Measurements from ENCODE around the gene ARHGAP26. TPM values are rescaled to one million over a fixed set of nuclear protein-coding genes. Genes with fewer than 3 reads are reported as not detected.
"Not testable (repeated sequence)": the region's sequence is repeated elsewhere in the genome, so short reads cannot be mapped to it uniquely, and the experiment has no call there.

The ARHGAP26 gene
- total RNA-seq, 1 donor = 7.6 TPM

DNA sequence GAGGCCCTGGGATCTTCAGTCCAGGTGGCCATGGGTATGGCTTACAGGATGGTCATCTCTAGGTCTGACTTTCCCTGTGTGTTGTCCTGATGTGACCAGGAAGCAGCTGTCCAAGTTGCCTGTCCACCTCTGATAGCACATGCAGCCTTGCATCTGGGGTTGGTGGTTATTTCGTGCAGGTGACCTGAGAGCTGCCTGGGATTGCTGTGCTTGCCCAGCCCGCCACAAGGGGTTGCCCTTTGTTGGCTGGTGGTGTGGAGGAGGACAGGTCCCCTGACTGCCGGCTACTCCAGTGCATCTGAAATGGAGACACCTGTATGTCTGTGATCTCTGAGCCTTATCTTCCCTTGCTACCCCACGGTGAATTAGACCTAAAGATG is 212.6 kb downstream of the ARHGAP26 start:
- peak overlapping the region; percentile 72 for H3K4me2 ChIP-seq (ENCODE audit: insufficient read depth, low read length)
- H3K27me3 ChIP-seq (ENCODE audit: insufficient read depth, low read length) = no peaks in the 10 kb centered on the region
- DNase-seq (ENCODE audit: insufficient read length, low spot score, missing footprints) = no peak
- H3K79me2 ChIP-seq (ENCODE audit: insufficient read depth, low read length) = no peaks in the 10 kb centered on the region
- peak overlapping the region; percentile 60 for H2AFZ ChIP-seq (ENCODE audit: low read length)
- no peaks in the 10 kb centered on the region for H3K36me3 ChIP-seq (ENCODE audit: insufficient read depth, low read length)
- H3K27ac ChIP-seq (ENCODE audit: low read depth, low read length) = peak overlapping the region; percentile 90
- H3K4me3 ChIP-seq (ENCODE audit: insufficient read depth, low read length) = no peak overlapping the region
- no peaks in the 10 kb centered on the region for H3K9me3 ChIP-seq (ENCODE audit: low read depth, low read length)
- H3K4me1 ChIP-seq (ENCODE audit: insufficient read depth, low read length) = peaks cover 29% of the 10 kb centered on the region
- H4K20me1 ChIP-seq (ENCODE audit: insufficient read depth, low read length) = no peaks in the 10 kb centered on the region
- TF ChIP-seq, protein P1, sequence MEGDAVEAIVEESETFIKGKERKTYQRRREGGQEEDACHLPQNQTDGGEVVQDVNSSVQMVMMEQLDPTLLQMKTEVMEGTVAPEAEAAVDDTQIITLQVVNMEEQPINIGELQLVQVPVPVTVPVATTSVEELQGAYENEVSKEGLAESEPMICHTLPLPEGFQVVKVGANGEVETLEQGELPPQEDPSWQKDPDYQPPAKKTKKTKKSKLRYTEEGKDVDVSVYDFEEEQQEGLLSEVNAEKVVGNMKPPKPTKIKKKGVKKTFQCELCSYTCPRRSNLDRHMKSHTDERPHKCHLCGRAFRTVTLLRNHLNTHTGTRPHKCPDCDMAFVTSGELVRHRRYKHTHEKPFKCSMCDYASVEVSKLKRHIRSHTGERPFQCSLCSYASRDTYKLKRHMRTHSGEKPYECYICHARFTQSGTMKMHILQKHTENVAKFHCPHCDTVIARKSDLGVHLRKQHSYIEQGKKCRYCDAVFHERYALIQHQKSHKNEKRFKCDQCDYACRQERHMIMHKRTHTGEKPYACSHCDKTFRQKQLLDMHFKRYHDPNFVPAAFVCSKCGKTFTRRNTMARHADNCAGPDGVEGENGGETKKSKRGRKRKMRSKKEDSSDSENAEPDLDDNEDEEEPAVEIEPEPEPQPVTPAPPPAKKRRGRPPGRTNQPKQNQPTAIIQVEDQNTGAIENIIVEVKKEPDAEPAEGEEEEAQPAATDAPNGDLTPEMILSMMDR (IDR thresholded peaks at IDR 0.05; ENCODE audit: extremely low read depth, low read depth, low read length) = no peak

- Histone ChIP-seq H3K36me3 (ENCODE audit: insufficient read depth, low read length) (no peaks in the 10 kb centered on the region), H3K4me2 (ENCODE audit: insufficient read depth, low read length) (no peak overlapping the region)
- no peak for DNase-seq (ENCODE audit: insufficient read length, low spot score, missing footprints)
Measured at GRCh38 chr5:142984011-142984410, 213.8 kb downstream of the ARHGAP26 start.

DNA sequence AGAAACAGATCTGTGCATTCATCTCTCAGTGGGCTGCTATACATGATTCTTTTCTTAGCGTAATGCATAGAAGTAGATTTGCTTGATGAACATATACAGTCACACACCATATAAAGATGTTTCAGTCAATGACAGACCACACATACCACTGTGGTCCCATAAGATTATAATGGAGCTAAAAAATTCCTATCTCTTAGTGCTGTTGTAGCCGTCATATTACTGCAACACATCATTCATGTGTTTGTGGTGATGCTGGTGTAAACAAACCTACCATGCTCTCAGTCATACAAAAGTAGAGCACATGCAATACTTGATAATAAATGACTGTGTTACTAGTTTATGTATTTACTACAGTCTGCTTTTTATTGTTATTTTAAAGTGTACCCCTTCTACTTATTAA is 214.3 kb downstream of the ARHGAP26 start:
- no peak overlapping the region for H3K4me2 ChIP-seq (ENCODE audit: insufficient read depth, low read length)
- H3K27ac ChIP-seq (ENCODE audit: low read depth, low read length) = no peak overlapping the region
- no peaks in the 10 kb centered on the region for H3K36me3 ChIP-seq (ENCODE audit: insufficient read depth, low read length)
- H3K27me3 ChIP-seq (ENCODE audit: insufficient read depth, low read length) = no peaks in the 10 kb centered on the region
- no peaks in the 10 kb centered on the region for H4K20me1 ChIP-seq (ENCODE audit: insufficient read depth, low read length)
- H3K4me3 ChIP-seq (ENCODE audit: insufficient read depth, low read length) = no peak overlapping the region
- H3K4me1 ChIP-seq (ENCODE audit: insufficient read depth, low read length) = peaks cover 22% of the 10 kb centered on the region
- TF ChIP-seq, protein P1 (IDR thresholded peaks at IDR 0.05; ENCODE audit: extremely low read depth, low read depth, low read length) = no peak
- H3K79me2 ChIP-seq (ENCODE audit: insufficient read depth, low read length) = no peaks in the 10 kb centered on the region
- DNase-seq (ENCODE audit: insufficient read length, low spot score, missing footprints) = no peak
- no peaks in the 10 kb centered on the region for H3K9me3 ChIP-seq (ENCODE audit: low read depth, low read length)
- no peak overlapping the region for H2AFZ ChIP-seq (ENCODE audit: low read length)

More at GRCh38 chr5:142984011-142984410, 213.8 kb downstream of the ARHGAP26 start:
- no peaks in the 10 kb centered on the region for H3K79me2 ChIP-seq (ENCODE audit: insufficient read depth, low read length)
- H3K9me3 ChIP-seq (ENCODE audit: low read depth, low read length) = no peaks in the 10 kb centered on the region
- no peak overlapping the region for H3K4me3 ChIP-seq (ENCODE audit: insufficient read depth, low read length)
- peak overlapping the region; percentile 53 for H2AFZ ChIP-seq (ENCODE audit: low read length)
- H3K27ac ChIP-seq (ENCODE audit: low read depth, low read length) = no peak overlapping the region
- no peaks in the 10 kb centered on the region for H4K20me1 ChIP-seq (ENCODE audit: insufficient read depth, low read length)
- no peaks in the 10 kb centered on the region for H3K27me3 ChIP-seq (ENCODE audit: insufficient read depth, low read length)
- TF ChIP-seq, protein P1 (IDR thresholded peaks at IDR 0.05; ENCODE audit: extremely low read depth, low read depth, low read length) = no peak
- H3K4me1 ChIP-seq (ENCODE audit: insufficient read depth, low read length) = peaks cover 22% of the 10 kb centered on the region

DNA sequence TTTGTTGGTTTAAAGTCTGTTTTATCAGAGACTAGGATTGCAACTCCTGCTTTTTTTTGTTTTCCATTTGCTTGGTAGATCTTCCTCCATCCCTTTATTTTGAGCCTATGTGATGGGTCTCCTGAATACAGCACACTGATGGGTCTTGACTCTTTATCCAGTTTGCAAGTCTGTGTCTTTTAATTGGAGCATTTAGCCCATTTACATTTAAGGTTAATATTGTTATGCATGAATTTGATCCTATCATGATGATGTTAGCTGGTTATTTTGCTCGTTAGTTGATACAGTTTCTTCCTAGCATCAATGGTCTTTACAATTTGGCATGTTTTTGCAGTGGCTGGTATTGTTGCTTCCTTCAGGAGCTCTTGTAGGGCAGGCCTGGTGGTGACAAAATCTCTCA is 219.1 kb downstream of the ARHGAP26 start:
- H4K20me1 ChIP-seq (ENCODE audit: insufficient read depth, low read length); H3K27ac ChIP-seq (ENCODE audit: low read depth, low read length); H3K4me3 ChIP-seq (ENCODE audit: insufficient read depth, low read length); H3K79me2 ChIP-seq (ENCODE audit: insufficient read depth, low read length); DNase-seq (ENCODE audit: insufficient read length, low spot score, missing footprints); H3K4me1 ChIP-seq (ENCODE audit: insufficient read depth, low read length); H3K9me3 ChIP-seq (ENCODE audit: low read depth, low read length); H3K27me3 ChIP-seq (ENCODE audit: insufficient read depth, low read length); H3K36me3 ChIP-seq (ENCODE audit: insufficient read depth, low read length); H2AFZ ChIP-seq (ENCODE audit: low read length); H3K4me2 ChIP-seq (ENCODE audit: insufficient read depth, low read length): not testable (repeated sequence)

- H2AFZ ChIP-seq (ENCODE audit: low read length); H3K9me3 ChIP-seq (ENCODE audit: low read depth, low read length); H3K4me1 ChIP-seq (ENCODE audit: insufficient read depth, low read length); H3K4me3 ChIP-seq (ENCODE audit: insufficient read depth, low read length); H3K27me3 ChIP-seq (ENCODE audit: insufficient read depth, low read length); H3K79me2 ChIP-seq (ENCODE audit: insufficient read depth, low read length); H3K27ac ChIP-seq (ENCODE audit: low read depth, low read length); H3K4me2 ChIP-seq (ENCODE audit: insufficient read depth, low read length); H3K36me3 ChIP-seq (ENCODE audit: insufficient read depth, low read length); DNase-seq (ENCODE audit: insufficient read length, low spot score, missing footprints); H4K20me1 ChIP-seq (ENCODE audit: insufficient read depth, low read length): not testable (repeated sequence)
Measured at GRCh38 chr5:142990073-142990472, 219.9 kb downstream of the ARHGAP26 start.
